Activated CD4-positive, alpha-beta T cell treated with anti-CD3 and anti-CD28 coated beads for 1 hour (primary cell): ENCODE data around the gene PRKAR1B.
"Not testable (repeated sequence)": the region's sequence is repeated elsewhere in the genome, so short reads cannot be mapped to it uniquely, and the experiment has no call there.

ENCODE experiments used
- DNase-seq: peaks from one replicate; pipeline ENCODE4 v3.0.0-alpha.2; 2020

PRKAR1B gene

GRCh38 chr7:756928-757560 lies 30.0 kb upstream of the PRKAR1B start:
- DNase-seq = no peak

- DNase-seq = no peak
Measured at GRCh38 chr7:756231-756927, 29.3 kb upstream of the PRKAR1B start.

DNA sequence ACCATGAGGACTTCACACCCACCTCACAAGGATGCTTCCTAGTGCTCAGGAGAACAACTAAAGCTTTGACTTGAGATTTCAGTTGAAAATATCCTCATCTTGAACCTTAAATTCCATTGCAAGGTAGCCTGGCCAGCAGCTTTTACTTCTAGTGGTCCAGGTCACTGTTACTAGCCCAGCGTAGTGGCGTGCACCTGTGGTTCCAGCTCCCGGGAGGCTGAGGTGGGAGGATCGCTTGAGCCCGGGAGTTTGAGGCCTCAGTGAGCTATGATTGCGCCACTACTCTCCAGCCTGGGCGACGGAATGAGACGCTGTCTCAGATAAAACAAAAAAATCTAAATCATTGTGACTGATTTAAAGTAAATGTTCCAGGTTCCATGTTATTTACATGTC lies 28.3 kb upstream of the PRKAR1B start:
- DNase-seq = no peak

GRCh38 chr7:754531-755412 lies 27.7 kb upstream of the PRKAR1B start:
- DNase-seq = no peak

DNA sequence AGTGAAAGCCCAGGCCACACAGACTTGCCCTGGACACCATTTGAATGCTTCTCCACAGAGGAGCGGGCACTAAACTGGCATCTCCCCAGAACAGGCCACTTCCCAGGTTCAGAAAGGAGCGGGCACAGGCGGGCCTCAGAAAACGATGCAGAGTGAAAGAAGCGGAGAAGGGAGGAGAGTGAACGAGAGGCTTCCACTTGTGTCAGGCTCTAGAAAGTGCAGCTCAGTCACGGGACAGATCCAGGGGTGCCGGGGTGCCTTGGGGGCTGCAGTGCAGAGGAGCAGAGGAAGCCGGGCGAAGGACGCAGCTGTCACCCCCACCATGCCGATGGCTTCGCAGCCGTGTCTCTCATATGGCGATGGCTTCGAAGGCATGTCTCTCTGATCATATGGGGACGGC lies 26.1 kb upstream of the PRKAR1B start:
- no peak for DNase-seq

DNA sequence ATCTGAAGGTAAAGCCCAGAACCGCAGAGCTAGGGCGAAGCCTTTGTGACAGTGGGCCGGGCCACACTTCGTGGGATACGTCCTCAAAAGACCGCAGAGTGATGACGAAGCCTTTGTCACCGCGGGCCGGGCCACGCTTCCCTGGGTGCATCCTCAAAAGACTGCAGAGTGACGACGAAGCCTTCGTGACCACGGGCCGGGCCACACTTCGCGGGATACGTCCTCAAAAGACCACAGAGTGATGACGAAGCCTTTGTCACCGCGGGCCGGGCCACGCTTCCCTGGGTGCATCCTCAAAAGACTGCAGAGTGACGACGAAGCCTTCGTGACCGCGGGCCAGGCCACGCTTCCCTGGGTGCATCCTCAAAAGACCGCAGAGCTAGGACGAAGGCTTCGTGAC lies 25.2 kb upstream of the PRKAR1B start:
- not testable (repeated sequence) for DNase-seq

- DNase-seq = no peak
Measured at GRCh38 chr7:751826-752225, 24.7 kb upstream of the PRKAR1B start.

DNA sequence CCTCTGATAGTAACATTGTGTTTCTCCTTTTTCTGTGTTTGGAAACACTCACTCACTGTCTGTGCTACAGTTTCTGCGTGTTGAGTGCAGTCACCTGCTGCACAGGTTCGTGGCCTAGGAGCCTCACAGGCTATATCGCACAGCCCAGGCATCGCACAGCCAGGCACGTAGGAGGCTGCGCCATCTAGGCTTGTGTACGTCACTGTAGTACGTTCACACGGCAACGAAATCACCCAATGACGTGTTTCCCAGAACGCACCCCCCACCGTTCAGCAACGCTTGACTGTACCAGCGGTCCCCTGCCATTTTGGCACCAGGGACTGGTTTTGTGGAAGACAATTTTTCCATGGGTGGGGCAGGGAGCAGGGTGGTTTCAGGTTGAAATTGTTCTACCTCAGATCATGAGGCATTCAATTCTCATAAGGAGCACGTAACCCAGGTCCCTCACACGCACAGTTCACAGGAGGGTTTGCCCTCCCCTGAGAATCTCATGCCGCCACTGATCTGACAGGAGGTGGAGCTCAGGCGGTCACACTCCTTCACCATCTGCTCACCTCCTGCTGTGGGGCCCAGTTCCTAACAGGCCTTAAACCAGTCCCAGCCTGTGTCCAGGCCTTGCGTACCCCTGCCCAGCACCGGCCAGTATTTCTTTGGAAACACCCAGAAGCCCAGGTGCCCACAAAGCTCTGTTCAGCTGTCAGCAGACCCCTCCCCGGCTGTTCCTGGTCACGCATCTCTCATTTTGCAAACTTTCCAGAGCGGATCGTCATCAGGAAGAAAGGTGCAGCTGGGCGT lies 23.2 kb upstream of the PRKAR1B start:
- DNase-seq = no peak

DNA sequence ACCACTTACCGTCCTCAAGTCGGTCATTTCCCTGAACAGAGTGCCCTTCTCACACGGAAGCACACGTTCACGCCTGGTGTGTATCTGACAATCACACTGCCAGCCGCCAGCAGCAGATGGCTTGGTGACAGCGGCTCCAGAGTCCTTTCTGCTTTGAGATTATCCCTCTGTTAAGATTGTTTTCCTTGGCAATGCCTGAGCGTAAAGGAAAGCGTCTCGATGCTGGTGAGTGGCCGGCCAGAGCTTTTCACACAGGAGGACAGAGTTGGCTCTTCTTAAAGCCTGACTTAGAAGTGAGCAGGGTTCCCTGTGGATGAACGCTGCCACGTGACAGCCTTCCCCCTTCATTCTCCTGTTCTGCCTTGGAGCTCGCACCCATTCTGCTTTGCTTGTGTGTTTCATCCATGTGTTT lies 22.1 kb upstream of the PRKAR1B start:
- DNase-seq = no peak

DNA sequence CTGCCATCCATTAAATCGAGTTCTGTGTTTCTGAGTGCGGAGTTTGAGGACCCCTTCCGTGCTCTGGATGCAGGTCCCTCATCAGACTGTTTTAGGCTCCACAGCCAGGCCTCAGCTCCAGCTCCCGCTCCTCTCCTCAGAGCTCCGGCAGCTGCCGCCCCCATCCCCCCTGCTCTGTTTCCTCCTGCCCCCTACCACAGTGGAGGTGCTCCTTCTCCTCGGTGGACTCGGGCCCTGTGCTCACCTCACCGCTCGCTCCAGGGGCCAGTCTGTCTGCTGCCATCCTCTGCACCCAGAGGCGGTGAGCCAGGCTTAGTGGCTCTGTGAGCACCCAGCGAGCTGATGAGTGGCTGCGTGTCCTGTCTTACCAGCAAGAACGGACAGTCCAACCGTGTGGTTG lies 21.4 kb upstream of the PRKAR1B start:
- no peak for DNase-seq

- DNase-seq = no peak
Measured at GRCh38 chr7:747186-747585, 20.1 kb upstream of the PRKAR1B start.

- DNase-seq = no peak
Measured at GRCh38 chr7:746155-747061, 19.3 kb upstream of the PRKAR1B start.

GRCh38 chr7:745431-746154 lies 18.5 kb upstream of the PRKAR1B start:
- no peak for DNase-seq

DNA sequence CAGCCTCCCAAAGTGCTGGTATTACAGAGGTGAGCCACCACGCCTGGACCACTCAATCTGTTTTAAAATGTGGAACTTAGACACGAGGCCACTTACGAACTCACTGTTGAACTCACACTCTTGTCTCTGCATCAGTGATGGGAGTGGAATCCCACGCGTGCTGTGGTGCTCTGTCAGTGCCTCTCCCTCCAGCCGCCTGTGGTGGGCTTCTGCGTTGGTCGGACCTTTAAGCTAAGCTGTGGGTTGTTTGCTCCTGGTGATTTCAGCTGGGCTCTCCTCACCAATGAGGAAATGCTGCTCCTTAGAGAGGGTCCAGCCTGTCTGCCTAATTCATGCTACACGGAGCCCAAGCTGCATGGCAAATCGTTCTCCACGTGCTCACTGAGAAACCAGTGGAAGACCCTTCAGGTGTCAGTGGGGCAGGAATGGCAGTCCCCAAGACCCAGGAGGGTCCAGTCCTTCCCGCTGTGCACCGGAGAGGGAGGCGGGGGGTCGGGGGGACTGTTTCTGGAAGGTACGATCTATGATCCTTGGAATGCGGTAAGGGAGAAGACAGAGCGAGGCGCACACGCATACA lies 17.9 kb upstream of the PRKAR1B start:
- no peak for DNase-seq

DNA sequence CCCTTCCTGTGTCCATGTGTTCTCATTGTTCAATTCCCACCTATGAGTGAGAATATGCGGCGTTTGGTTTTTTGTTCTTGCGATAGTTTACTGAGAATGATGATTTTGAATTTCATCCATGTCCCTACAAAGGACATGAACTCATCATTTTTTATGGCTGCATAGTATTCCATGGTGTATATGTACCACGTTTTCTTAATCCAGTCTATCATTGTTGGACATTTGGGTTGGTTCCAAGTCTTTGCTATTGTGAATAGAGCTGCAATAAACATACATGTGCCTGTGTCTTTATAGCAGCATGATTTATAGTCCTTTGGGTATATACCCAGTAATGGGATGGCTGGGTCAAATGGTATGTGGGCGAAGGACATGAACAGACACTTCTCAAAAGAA lies 17.0 kb upstream of the PRKAR1B start:
- DNase-seq = not testable (repeated sequence)

- not testable (repeated sequence) for DNase-seq
Measured at GRCh38 chr7:743341-744127, 16.5 kb upstream of the PRKAR1B start.

DNA sequence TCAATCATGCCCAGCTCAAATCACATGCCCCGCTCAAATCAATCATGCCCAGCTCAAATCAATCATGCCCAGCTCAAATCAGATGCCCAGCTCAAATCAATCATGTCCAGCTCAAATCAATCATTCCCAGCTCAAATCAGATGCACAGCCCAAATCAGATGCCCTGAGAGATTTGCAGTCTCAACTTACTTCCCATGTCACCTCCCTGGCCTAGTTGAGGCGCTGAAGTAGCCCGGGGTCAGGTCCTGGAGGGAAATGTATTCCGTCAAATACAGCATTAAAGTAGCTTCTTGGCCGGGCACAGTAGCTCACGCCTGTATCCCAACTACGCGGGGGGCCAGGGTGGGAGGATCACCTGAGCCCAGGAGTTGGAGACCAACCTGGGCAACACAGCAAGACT lies 15.7 kb upstream of the PRKAR1B start:
- no peak for DNase-seq

- no peak for DNase-seq
Measured at GRCh38 chr7:741850-742249, 14.8 kb upstream of the PRKAR1B start.

DNA sequence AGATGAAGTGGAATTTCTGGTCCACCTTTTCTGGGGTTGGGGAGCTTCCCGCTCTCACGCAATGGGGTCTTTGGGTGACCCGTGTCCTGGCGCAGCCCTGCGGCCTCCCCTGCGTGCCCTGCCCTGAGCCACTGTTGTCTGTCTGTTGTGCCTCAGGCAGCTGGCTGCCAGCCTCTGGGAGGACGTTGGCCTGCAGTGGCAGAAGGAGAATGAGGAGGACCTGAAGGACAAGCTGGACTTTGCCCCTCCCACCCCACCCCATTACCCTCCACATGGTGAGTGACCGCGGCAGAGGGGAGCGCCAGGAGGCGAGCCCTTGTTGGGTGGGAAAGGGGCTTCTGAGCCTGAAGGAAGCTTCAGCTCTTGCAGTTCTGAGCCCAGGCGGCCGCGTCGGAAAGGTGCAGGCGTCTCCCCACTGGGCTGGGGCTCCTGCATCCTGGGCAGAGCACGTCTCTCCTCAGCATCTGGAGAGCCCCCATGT lies 14.2 kb upstream of the PRKAR1B start:
- DNase-seq = no peak
